ENCODE data around the gene SDC3. TPM values are rescaled to one million over a fixed set of nuclear protein-coding genes. Genes with fewer than 3 reads are reported as not detected.
"Not testable (repeated sequence)": the region's sequence is repeated elsewhere in the genome, so short reads cannot be mapped to it uniquely, and the experiment has no call there.

The SDC3 gene
- total and polyA plus RNA-seq, 2 of the 8 experiments (the other 6 are each of a cell fraction or from before 2014, with no cell fraction given), result 7.0 to 27.0 TPM

DNA sequence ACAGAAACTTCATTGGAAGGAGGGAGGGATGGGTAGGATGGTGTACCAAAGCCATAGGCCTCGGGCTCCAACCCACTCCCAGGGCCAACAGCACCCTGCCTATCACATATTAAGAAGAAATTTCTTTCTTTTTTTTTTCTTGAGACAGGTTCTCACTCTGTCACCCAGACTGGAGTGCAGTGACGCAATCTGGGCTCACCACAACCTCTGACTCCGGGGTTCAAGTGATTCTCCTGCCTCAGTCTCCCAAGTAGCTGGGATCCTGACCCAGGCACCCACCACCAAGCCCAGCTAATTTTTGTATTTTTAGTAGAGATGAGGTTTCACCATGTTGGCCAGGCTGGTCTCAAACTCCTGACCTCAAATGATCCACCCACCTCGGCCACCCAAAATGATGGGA is 40.5 kb downstream of the SDC3 start:
- 86% methylated on average over 4 of the region's 4 CpGs; no CpG with 5 or more reads in 1 of the 2 experiments for WGBS, 2 experiments (ENCODE audit: extremely low coverage in 1 of 2, insufficient coverage in 1 of 2, insufficient read length in 1 of 2, insufficient replicate concordance in 2 of 2, low coverage in 1 of 2, low lambda C conversion rate in 2 of 2, missing lambda C conversion rate in 1 of 2)
- H2BK120ac ChIP-seq (replicated peaks; ENCODE audit: low read depth, low read length); H3K27me3 ChIP-seq (replicated peaks in 1 of 4; ENCODE audit: control insufficient read depth in 3 of 4, extremely low read depth in 1 of 4, insufficient read depth in 3 of 4, low read length in 3 of 4); H4K5ac ChIP-seq (ENCODE audit: insufficient read length, low read depth, low read length); H3K23ac ChIP-seq (ENCODE audit: insufficient read length); H3K9ac ChIP-seq (replicated peaks in 1 of 4; ENCODE audit: extremely low read depth in 1 of 4, low read depth in 3 of 4, low read length in 3 of 4); H3K4me2 ChIP-seq (ENCODE audit: insufficient read depth in 1 of 2, low read depth in 2 of 2, low read length in 2 of 2); H2BK5ac ChIP-seq (ENCODE audit: low read depth, low read length); H3K4ac ChIP-seq (replicated peaks; ENCODE audit: insufficient read length, low read depth, low read length); H4K20me1 ChIP-seq (replicated peaks in 1 of 2; ENCODE audit: control insufficient read depth in 1 of 2, insufficient read depth in 2 of 2, low read length in 2 of 2); H3K4me3 ChIP-seq (ENCODE audit: extremely low read depth in 1 of 4, insufficient read depth in 2 of 4, low read depth in 3 of 4, low read length in 4 of 4); H3K23me2 ChIP-seq (ENCODE audit: low read depth, low read length); H3K79me1 ChIP-seq (ENCODE audit: low read depth, low read length); H3K79me2 ChIP-seq (ENCODE audit: control insufficient read depth in 1 of 2, insufficient read depth in 2 of 2, low read length in 2 of 2); H4K91ac ChIP-seq (replicated peaks; ENCODE audit: insufficient read length, low read length); H3K4me1 ChIP-seq (replicated peaks in 1 of 4; ENCODE audit: control insufficient read depth in 3 of 4, insufficient read depth in 4 of 4, low read length in 3 of 4); H3K18ac ChIP-seq (ENCODE audit: extremely low read depth, low read length); H2BK12ac ChIP-seq (ENCODE audit: low read depth, low read length); H3K56ac ChIP-seq (replicated peaks; ENCODE audit: insufficient read length, low read depth, low read length); H3K27ac ChIP-seq (ENCODE audit: low read depth, low read length); FAIRE-seq; DNase-seq (ENCODE audit: low read depth in 1 of 2, low spot score in 2 of 2); H2BK20ac ChIP-seq (ENCODE audit: low read length); H2AK5ac ChIP-seq (ENCODE audit: low read depth, low read length); H3K14ac ChIP-seq (ENCODE audit: insufficient read length); H4K8ac ChIP-seq (ENCODE audit: extremely low read depth, insufficient read depth, low read length); H2BK15ac ChIP-seq (ENCODE audit: low read length); H2AFZ ChIP-seq (ENCODE audit: low read length): not testable (repeated sequence)
- ChIA-PET CTCF (ENCODE audit: partially characterized antibody) (interaction anchor here (0.5 to 3.4 kb wide), 8 partner anchors 11 to 148 kb away, joined by 3 to 28 read pairs (median 6); no protein-coding TSS in a partner anchor), POLR2A (ENCODE audit: partially characterized antibody) (interaction anchor here (0.9 to 1.0 kb wide), 2 partner anchors 9 to 13 kb away, joined by 3 read pairs; no protein-coding TSS in a partner anchor)
- H3K36me3 ChIP-seq (ENCODE audit: control insufficient read depth in 2 of 4, insufficient read depth in 4 of 4, low read length in 3 of 4), result peaks cover 6 to 14% (median 11%) of the 10 kb centered on the region in 4 experiments; a peak in 7 of 8 replicates
- H3K9me3 ChIP-seq (ENCODE audit: insufficient read depth in 2 of 2, low read depth in 1 of 2, low read length in 1 of 2), result peaks cover 14 to 17% of the 10 kb centered on the region in 2 experiments
